Epithelial cell of proximal tubule (primary cell): Measurements from ENCODE around the gene ERBB3. TPM values are rescaled to one million over a fixed set of nuclear protein-coding genes. Genes with fewer than 3 reads are reported as not detected.
"Not testable (repeated sequence)": the region's sequence is repeated elsewhere in the genome, so short reads cannot be mapped to it uniquely, and the experiment has no call there.

Experiments
- DNase-seq: peaks from one replicate; pipeline ENCODE4 v3.0.0-alpha.2; 2011; ENCODE audit warnings: low read depth
- H3K4me3 ChIP-seq: 2 replicates; pipeline ENCODE4 v1.5.1; 2011; ENCODE audit warnings: low read depth, mild to moderate bottlenecking, low read length
- CTCF ChIP-seq: conservative IDR thresholded peaks from 2 replicates; pipeline ENCODE4 v1.5.1; 2012; ENCODE audit warnings: low read depth, mild to moderate bottlenecking, low read length
- total RNA-seq: library from RNA; depleted of rRNA; stranded (reverse); fragments of >200 nt; gene quantifications from 2 replicates; pipeline ENCODE4 v1.2.3, GENCODE V29; 2015

Gene ERBB3
- total RNA-seq, 1 donor from 2014 or later, result 24.2 TPM

- no peak overlapping the region for H3K4me3 ChIP-seq
- no peak for DNase-seq
- TF ChIP-seq CTCF, result no peak
These were observed 18.0 kb upstream of the ERBB3 start for GRCh38 chr12:56061982-56062381.

DNA sequence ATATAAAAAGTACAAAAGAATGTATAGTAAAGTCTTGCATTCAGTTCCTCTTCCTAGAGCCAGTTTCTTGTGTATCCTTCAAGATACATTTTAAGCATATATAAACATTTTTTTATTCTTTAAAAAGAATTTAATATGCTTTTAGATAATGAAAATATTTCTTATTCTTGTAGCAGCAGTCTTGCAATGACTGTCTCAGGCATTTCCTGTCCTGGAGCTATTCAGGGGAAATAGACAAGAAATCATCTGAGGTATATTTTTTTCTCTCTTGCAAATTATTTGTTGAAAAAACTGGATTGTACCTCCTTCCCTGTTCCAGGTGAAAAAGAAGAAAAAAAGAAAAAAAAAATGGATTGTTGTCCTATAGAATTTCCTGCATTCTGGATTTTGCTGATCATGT lies 17.0 kb upstream of the ERBB3 start:
- TF ChIP-seq CTCF, result no peak
- no peak overlapping the region for H3K4me3 ChIP-seq
- DNase-seq, result no peak

- no peak for DNase-seq
- no peak overlapping the region for H3K4me3 ChIP-seq
- TF ChIP-seq CTCF, result no peak
These were observed 8.3 kb upstream of the ERBB3 start for GRCh38 chr12:56071648-56072047.

- no peak overlapping the region for H3K4me3 ChIP-seq
- DNase-seq, result no peak
- TF ChIP-seq CTCF, result no peak
These were observed 5.6 kb upstream of the ERBB3 start for GRCh38 chr12:56074396-56074795.

DNA sequence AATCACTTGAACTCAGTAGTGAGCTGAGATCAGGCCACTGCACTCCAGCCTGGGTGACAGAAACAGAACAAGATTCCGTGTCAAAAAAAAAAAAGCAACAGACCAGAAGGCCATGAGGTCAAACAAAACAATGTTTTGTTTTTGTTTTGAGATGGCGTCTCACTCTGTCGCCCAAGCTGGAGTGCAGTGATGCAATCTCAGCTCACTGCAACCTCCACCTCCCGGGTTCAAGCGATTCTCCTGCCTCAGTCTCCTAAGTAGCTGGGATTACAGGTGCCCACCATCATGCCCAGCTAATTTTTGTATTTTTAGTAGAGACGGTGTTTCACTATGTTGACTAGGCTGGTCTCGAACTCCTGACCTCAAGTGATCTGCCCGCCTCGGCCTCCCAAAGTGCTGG lies 2.0 kb upstream of the ERBB3 start:
- DNase-seq, H3K4me3 ChIP-seq: not testable (repeated sequence)

- no peak overlapping the region for H3K4me3 ChIP-seq
- no peak for TF ChIP-seq CTCF
These were observed 1.5 kb upstream of the ERBB3 start for GRCh38 chr12:56078427-56078826.

DNA sequence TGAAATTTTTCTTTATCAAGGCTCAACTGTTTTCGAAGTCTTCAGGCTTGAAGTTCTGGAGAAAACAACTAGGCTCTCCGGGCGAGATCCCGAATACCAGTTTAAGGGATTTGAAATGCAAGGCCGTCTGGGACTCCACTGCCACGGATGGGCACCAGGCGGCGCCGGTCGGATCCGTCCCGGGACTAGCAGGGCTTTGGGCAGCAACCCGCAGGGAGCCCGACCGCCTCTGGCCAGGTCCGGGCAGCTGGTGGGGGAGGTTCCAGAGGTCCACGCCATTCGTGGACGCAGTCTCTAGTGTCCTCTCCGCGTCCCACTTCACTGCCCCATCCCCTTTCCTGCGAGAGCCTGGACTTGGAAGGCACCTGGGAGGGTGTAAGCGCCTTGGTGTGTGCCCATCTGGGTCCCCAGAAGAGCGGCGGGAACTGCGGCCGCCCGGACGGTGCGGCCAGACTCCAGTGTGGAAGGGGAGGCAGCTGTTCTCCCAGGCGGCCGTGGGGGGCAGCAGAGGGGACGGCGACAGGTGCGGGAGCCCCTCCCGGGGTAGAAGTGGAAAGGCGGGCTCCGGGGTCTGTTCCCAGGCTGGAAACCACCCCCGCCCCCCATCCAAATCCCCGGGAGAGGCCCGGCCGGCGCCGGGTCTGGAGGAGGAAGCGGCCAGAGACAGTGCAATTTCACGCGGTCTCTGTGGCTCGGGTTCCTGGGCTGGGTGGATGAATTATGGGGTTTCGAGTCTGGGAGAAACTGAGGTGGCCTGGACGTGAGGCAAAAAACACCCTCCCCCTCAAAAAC lies 838 bp upstream of the ERBB3 start:
- no peak for DNase-seq
- TF ChIP-seq CTCF, result peak; percentile 77
- H3K4me3 ChIP-seq, result peak overlapping the region; percentile 85

More at GRCh38 chr12:56078427-56078826, 1.5 kb upstream of the ERBB3 start:
- DNase-seq, result no peak
